Thyroid gland (tissue), 4 donors: Measurements from ENCODE around the gene TTC38.

ENCODE experiments used
- POLR2A ChIP-seq, 2 donors: fragments of 450-650 bp; IDR thresholded peaks; one replicate each; pipeline ENCODE4 v1.6.1; 2017; ENCODE audit warnings: antibody characterized with exemption in 2 of 2, mild to moderate bottlenecking in 2 of 2, moderate library complexity in 1 of 2
- TF ChIP-seq, protein P1 (sequence below), 6 experiments: fragments of 200-600 bp in 3 of 6; fragments of 450-650 bp in 3 of 6; sonication (generic) in 3 of 6; IDR thresholded peaks; one replicate each; pipeline ENCODE4 v1.5.1; 2016 to 2019; ENCODE audit warnings: antibody characterized with exemption in 6 of 6, mild to moderate bottlenecking in 2 of 6, inconsistent platforms in 1 of 6, moderate library complexity in 1 of 6

DNA sequence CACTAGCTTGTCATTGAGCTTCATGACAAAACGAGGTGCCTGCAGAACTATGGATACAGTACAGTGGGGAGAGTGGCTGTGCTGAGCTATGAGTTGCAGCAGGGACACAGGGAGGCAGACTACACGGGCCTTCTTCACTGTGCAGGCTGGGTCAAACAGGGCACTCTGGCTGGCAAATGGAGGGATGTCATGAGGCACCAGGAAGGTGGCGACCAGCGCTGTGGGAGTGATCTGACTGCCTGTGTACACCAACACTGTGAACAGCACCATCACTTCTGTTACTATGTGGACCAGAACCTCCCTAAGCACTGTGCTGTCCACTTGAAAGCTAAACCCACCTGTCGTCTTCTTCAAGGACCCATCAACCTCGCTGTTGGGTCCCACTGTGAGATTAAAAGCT, 7.8 kb upstream of the TTC38 start:
- no peak for TF ChIP-seq POLR2A (IDR thresholded peaks at IDR 0.05)
- TF ChIP-seq, protein P1, sequence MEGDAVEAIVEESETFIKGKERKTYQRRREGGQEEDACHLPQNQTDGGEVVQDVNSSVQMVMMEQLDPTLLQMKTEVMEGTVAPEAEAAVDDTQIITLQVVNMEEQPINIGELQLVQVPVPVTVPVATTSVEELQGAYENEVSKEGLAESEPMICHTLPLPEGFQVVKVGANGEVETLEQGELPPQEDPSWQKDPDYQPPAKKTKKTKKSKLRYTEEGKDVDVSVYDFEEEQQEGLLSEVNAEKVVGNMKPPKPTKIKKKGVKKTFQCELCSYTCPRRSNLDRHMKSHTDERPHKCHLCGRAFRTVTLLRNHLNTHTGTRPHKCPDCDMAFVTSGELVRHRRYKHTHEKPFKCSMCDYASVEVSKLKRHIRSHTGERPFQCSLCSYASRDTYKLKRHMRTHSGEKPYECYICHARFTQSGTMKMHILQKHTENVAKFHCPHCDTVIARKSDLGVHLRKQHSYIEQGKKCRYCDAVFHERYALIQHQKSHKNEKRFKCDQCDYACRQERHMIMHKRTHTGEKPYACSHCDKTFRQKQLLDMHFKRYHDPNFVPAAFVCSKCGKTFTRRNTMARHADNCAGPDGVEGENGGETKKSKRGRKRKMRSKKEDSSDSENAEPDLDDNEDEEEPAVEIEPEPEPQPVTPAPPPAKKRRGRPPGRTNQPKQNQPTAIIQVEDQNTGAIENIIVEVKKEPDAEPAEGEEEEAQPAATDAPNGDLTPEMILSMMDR (IDR thresholded peaks at IDR 0.05) = no peak
